GM12891 (cell line): ENCODE data around the gene CSGALNACT2.

Experiments
- PAX5 ChIP-seq: IDR thresholded peaks from 2 replicates; pipeline ENCODE4 v1.6.1; 2011; ENCODE audit warnings: low read length, moderate library complexity, mild to moderate bottlenecking; ENCODE audit not compliant: insufficient read depth, severe bottlenecking
- POLR2A ChIP-seq: IDR thresholded peaks from 2 replicates; pipeline ENCODE4 v1.6.1; 2011; ENCODE audit warnings: low read depth, low read length, control low read depth
- POLR2AphosphoS5 ChIP-seq: IDR thresholded peaks from 2 replicates; pipeline ENCODE4 v1.6.1; 2011; ENCODE audit warnings: low read depth, low read length, control low read depth
- SPI1 ChIP-seq: IDR thresholded peaks from 2 replicates; pipeline ENCODE4 v1.6.1; 2011; ENCODE audit warnings: low read depth, low read length, control low read depth
- TAF1 ChIP-seq: IDR thresholded peaks from 2 replicates; pipeline ENCODE4 v1.6.1; 2011; ENCODE audit warnings: low read depth, low read length, control low read depth

- TF ChIP-seq POLR2A (no peak), TAF1 (no peak), POLR2AphosphoS5 (no peak), SPI1 (no peak), PAX5 (no peak)
Observed at GRCh38 chr10:43190775-43191174, 52.5 kb downstream of the CSGALNACT2 start.
